Measurements from ENCODE around the gene ACSL1.

Gene ACSL1

GRCh38 chr4:184825896-184826690 is at the start of gene ACSL1:
Gene ACSL1, minus strand, starts transcription at chr4:184825968. Its CDS starts 22,454 bp downstream, at chr4:184803514.
- peak within 1 kb of the TSS; percentile 53 for H3K4me3 ChIP-seq (ENCODE audit: low read depth, low read length)
- TF ChIP-seq ZFP37 (tag by site-specific recombination; IDR thresholded peaks at IDR 0.05): no peak
- TF ChIP-seq ZBTB17 (tag by site-specific recombination; IDR thresholded peaks at IDR 0.05): no peak
- TF ChIP-seq ZIC2 (tag by site-specific recombination; IDR thresholded peaks at IDR 0.05): peak; percentile 83
- TF ChIP-seq ZXDB (tag by site-specific recombination; IDR thresholded peaks at IDR 0.05): peak; percentile 22; the same call in 1 of the 2 replicates
- no peak for TF ChIP-seq ZNF350 (tag by site-specific recombination; IDR thresholded peaks at IDR 0.05)
- TF ChIP-seq ZNF280C (tag by site-specific recombination; IDR thresholded peaks at IDR 0.05): no peak
- TF ChIP-seq ZNF514 (tag by site-specific recombination; IDR thresholded peaks at IDR 0.05): no peak
- TF ChIP-seq EGR2 (tag by site-specific recombination; IDR thresholded peaks at IDR 0.05; ENCODE audit: low read depth): no peak
- TF ChIP-seq ZBTB8A (tag by site-specific recombination; IDR thresholded peaks at IDR 0.05): peak; percentile 94
- 0 out of 2 replicates have a peak, but pooled peaks have one; percentile 18 for TF ChIP-seq ZNF423 (tag by site-specific recombination; IDR thresholded peaks at IDR 0.05)
- TF ChIP-seq GLIS1 (tag by site-specific recombination; IDR thresholded peaks at IDR 0.05): peak; percentile 68
- peak; percentile 78 for TF ChIP-seq GLIS2 (tag by site-specific recombination; IDR thresholded peaks at IDR 0.05)
- 0 out of 2 replicates have a peak, but pooled peaks have one; percentile 37 for TF ChIP-seq ZNF501 (tag by site-specific recombination; IDR thresholded peaks at IDR 0.05)
- TF ChIP-seq ZNF302 (tag by site-specific recombination; IDR thresholded peaks at IDR 0.05; ENCODE audit: low read depth): no peak
- TF ChIP-seq ZNF600 (tag by site-specific recombination; IDR thresholded peaks at IDR 0.05): peak; percentile 60; the same call in 1 of the 2 replicates
- TF ChIP-seq ZNF544 (tag by site-specific recombination; IDR thresholded peaks at IDR 0.05): no peak
- TF ChIP-seq ZNF16 (tag by site-specific recombination; IDR thresholded peaks at IDR 0.05; ENCODE audit: low read depth): no peak
- no peak for TF ChIP-seq ZNF473 (tag by site-specific recombination; IDR thresholded peaks at IDR 0.05)
- TF ChIP-seq ZNF677 (tag by site-specific recombination; IDR thresholded peaks at IDR 0.05): no peak
- no peak for TF ChIP-seq ZBTB10 (tag by site-specific recombination; IDR thresholded peaks at IDR 0.05)
- no peak for TF ChIP-seq ZNF510 (tag by site-specific recombination; IDR thresholded peaks at IDR 0.05; ENCODE audit: insufficient replicate concordance)
- TF ChIP-seq HIC1 (tag by site-specific recombination; IDR thresholded peaks at IDR 0.05): peak; percentile 76
- no peak for TF ChIP-seq ZBTB20 (tag by site-specific recombination; IDR thresholded peaks at IDR 0.05)
- peak; percentile 88 for TF ChIP-seq ZNF335 (tag by site-specific recombination; conservative IDR thresholded peaks at IDR 0.05)
- TF ChIP-seq ZBTB26 (tag by site-specific recombination; optimal IDR thresholded peaks at IDR 0.05): peak; percentile 55
- POLR2A ChIA-PET: no interaction called here
- peak within 1 kb of the TSS; percentile 54; the same call in 1 of the 2 replicates for H3K27ac ChIP-seq (ENCODE audit: extremely low read depth, low read depth, low read length)
- H3K9me3 ChIP-seq (ENCODE audit: control insufficient read depth, insufficient read depth, low read depth, low read length): no peaks in the 10 kb centered on the region
- no peaks in the 10 kb centered on the region for H3K36me3 ChIP-seq (ENCODE audit: control insufficient read depth in 2 of 2, insufficient read depth in 1 of 2, low read length in 2 of 2)
- no peaks in the 10 kb centered on the region for H3K4me1 ChIP-seq (ENCODE audit: control insufficient read depth, insufficient read depth, low read length)
- CTCF ChIA-PET: interaction anchor here (0.6 to 0.8 kb wide), 2 partner anchors 44 to 81 kb away, joined by 3 read pairs; no protein-coding TSS in a partner anchor

Measured in HEK293 (cell line).